HEK293T (cell line): ENCODE results near the gene RBM20.

Experiments
- ARNT ChIP-seq: fragments of 450-650 bp; IDR thresholded peaks from 2 replicates; pipeline ENCODE4 v1.6.1; 2017; ENCODE audit warnings: mild to moderate bottlenecking
- BHLHE40 ChIP-seq: fragments of 450-650 bp; IDR thresholded peaks from 2 replicates; pipeline ENCODE4 v1.6.1; 2016; ENCODE audit warnings: mild to moderate bottlenecking, moderate library complexity, borderline replicate concordance
- CTBP1 ChIP-seq: fragments of 450-650 bp; IDR thresholded peaks from 2 replicates; pipeline ENCODE4 v1.6.1; 2016; ENCODE audit warnings: borderline replicate concordance
- ELF4 ChIP-seq: fragments of 450-650 bp; IDR thresholded peaks from 2 replicates; pipeline ENCODE4 v1.6.1; 2017; ENCODE audit warnings: antibody characterized with exemption
- FOXA1 ChIP-seq: fragments of 450-650 bp; IDR thresholded peaks from 2 replicates; pipeline ENCODE4 v1.6.1; 2016; ENCODE audit warnings: mild to moderate bottlenecking
- FOXK2 ChIP-seq: fragments of 450-650 bp; IDR thresholded peaks from 2 replicates; pipeline ENCODE4 v1.6.1; 2016; ENCODE audit warnings: mild to moderate bottlenecking
- FOXM1 ChIP-seq: fragments of 450-650 bp; IDR thresholded peaks from 2 replicates; pipeline ENCODE4 v1.6.1; 2017; ENCODE audit warnings: mild to moderate bottlenecking, borderline replicate concordance
- NFRKB ChIP-seq: fragments of 450-650 bp; IDR thresholded peaks from 2 replicates; pipeline ENCODE4 v1.6.1; 2016; ENCODE audit warnings: mild to moderate bottlenecking, moderate library complexity
- SP1 ChIP-seq: fragments of 450-650 bp; IDR thresholded peaks from 2 replicates; pipeline ENCODE4 v1.6.1; 2017
- SUZ12 ChIP-seq: fragments of 450-650 bp; IDR thresholded peaks from 2 replicates; pipeline ENCODE4 v1.6.1; 2016; ENCODE audit warnings: mild to moderate bottlenecking
- TARDBP ChIP-seq: fragments of 450-650 bp; IDR thresholded peaks from 2 replicates; pipeline ENCODE4 v1.6.1; 2016
- ZNF384 ChIP-seq: fragments of 450-650 bp; IDR thresholded peaks from 2 replicates; pipeline ENCODE4 v1.6.1; 2016
- TF ChIP-seq, protein P1 (sequence below): fragments of 450-650 bp; IDR thresholded peaks from 2 replicates; pipeline ENCODE4 v1.6.1; 2016

- TF ChIP-seq ARNT (no peak), FOXM1 (no peak), BHLHE40 (no peak), ZNF384 (no peak), SP1 (no peak), FOXK2 (no peak), SUZ12 (no peak), TARDBP (no peak), NFRKB (no peak), ELF4 (no peak), CTBP1 (no peak), FOXA1 (no peak)
- TF ChIP-seq, protein P1, sequence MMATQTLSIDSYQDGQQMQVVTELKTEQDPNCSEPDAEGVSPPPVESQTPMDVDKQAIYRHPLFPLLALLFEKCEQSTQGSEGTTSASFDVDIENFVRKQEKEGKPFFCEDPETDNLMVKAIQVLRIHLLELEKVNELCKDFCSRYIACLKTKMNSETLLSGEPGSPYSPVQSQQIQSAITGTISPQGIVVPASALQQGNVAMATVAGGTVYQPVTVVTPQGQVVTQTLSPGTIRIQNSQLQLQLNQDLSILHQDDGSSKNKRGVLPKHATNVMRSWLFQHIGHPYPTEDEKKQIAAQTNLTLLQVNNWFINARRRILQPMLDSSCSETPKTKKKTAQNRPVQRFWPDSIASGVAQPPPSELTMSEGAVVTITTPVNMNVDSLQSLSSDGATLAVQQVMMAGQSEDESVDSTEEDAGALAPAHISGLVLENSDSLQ, result no peak
These were observed 193.5 kb downstream of the RBM20 start for GRCh38 chr10:110837418-110838171.
